CD4-positive, alpha-beta T cell treated with Interleukin-10 for 1 hour (primary cell): Measurements from ENCODE around the gene UBL4B.

Experiments used
- DNase-seq: peaks from one replicate; pipeline ENCODE4 v3.0.0-alpha.2; 2020

The UBL4B gene

DNA sequence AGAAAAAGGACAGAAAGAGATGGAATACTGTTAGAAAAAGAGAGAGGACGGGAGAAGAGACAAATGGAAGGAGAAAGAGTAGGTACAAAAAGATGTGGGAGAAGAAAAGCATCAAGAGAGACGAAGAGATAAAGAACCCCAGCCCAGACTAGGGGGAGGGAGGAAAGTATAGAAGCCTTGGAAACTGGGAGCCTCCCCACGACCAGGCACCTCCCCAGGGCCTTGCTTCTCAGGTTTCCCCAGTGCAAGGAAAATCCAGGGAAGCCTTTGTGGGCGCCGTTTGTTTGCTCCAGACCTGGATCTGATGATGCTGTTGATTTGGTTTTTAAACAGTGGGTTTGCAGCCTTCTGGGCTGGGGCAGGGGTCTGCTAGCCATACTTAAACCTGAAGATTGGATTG lies 26.6 kb upstream of the UBL4B start:
- no peak for DNase-seq

DNA sequence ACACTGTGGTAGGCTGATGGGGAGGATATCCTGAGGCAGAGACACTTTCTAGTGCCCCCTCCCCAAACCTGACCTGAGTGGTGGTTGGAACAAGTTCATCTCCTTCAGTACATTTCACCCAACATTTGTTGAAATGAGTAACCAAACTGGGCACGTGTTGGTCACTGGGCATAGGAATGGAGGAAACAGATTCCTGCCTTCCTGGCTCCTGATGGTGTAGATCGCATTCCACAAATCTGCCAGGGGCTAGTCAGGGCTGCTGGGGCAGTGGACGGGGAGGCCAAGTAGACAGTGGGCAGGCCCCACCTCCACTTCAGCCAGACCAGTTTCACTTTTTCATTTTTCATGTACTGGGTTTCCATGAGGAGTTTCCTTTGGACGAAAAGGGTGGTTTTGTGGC lies 25.3 kb upstream of the UBL4B start:
- DNase-seq: no peak

DNA sequence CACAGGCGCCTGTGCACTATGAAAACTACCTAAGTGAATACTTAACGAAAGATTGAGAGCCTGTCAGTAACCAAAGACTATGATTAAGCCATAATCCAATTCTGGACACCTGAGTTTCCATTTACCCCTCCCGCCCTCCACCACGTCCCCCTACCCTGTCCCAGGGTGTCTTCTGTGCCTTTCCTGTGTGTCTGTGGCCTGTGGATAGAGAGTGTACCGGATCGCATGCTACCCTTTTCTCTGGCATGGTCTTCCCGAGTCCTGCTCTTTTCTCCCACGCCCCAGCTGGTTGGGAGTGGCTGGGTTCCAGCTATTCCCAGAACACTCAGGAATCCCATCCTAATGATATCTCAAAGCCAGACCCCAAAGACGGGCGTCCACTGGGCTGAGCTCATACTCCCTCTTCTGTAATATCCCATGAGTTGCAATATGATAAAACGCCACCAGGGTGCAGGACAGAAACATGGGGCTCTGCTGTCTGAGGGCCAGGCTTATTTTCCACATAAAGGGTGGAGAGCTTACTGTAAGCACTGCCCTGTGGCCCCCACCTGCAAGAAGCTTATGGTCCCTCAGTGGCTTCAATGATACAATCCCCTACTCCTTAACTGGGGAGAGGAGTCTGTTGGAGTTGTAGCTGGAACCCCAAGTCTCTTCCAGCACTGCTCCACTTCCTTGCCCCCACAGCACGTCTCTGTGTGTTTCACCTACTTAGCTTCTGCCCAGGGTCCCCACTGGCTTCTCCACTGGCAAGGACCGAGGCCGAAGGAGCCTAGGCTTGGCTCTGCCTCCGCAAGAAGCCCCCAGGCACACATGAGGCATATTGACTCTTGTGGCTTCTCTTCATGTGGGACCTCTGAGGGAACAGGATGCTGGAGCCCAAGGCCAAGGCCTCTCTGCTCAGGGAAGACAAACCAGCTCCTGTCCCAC lies 24.2 kb upstream of the UBL4B start:
- DNase-seq: peak; percentile 56

DNA sequence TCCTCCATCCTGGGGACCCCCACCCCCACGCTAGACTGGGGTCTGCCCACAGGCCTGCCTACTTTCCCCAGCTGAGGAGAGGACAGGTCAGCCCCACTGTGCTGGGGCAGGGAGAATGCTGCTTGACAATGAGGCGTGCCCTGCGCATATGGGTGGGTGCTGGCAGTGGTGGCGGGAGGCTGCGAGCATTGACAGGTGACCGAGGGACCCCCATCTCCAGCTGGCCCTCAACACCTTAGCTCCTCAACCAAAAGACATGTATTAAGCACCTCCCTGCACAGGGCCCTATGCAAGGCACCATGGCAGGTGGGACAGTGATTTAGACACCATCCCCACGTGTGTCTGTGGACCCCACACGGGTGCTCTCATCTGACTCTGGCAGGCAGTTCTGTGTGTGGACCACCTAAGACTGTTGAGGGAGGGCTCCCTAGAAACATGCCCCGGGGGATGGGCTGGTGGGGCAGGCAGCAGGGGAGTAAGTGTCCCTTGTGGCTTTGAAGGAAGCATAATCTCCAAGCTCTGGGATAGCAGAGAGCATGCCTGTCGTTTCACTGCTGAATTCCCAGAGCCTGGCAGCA lies 23.4 kb upstream of the UBL4B start:
- DNase-seq: no peak

DNA sequence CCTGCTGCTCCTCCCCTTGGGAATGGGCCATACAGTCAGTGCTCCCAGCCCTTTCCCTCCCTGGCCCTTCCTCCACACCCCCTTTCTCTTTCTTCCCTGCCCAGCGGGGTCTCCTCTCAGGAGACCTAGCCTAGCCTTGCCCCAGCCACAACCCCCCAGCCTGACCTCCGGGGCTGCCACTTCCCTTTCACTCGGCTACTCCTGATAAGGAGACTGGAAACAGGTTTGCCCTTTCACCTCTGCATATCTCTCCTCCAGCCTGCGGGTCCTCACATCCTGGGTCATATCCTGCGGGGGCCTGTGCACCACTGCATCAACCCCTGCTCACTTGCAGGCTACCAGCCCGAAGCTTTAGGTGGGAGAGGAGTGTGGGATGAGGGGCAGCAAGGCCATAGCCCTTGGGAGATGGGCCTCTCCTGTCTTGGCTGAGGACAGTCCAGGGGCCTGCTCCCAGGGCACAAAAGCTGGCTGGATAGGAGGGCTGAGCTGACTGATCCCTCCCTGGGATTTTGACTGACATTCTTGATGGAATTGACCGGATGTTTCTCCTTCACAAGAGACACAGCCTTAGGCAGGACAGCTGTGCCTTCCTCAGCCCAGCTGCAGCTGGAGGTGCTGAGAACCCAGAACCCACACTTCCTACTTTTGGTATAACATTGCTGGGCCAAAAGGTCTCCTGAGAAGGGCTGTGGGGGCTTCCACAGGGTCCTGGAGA lies 22.5 kb upstream of the UBL4B start:
- no peak for DNase-seq

GRCh38 chr1:110091381-110091780 lies 20.9 kb upstream of the UBL4B start:
- DNase-seq: no peak

DNA sequence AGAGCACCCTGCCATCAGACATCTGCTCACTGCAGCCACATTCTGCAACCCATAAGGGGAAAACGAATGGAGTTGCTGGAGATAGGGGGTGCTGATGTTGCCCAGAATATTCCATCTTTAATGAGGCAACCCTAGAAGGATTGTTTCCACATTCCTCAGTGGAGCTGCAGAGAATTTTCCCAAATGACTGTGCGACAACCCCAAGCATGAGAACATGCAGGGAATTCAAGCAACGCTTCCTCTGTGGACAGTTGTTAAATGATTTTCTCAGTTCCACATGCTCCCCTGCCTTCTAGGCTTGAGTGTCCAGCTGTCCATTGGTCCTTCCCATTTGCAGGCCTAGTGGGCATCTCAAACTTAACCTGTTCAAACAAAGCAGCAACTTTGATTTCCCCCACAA lies 20.5 kb upstream of the UBL4B start:
- no peak for DNase-seq

DNA sequence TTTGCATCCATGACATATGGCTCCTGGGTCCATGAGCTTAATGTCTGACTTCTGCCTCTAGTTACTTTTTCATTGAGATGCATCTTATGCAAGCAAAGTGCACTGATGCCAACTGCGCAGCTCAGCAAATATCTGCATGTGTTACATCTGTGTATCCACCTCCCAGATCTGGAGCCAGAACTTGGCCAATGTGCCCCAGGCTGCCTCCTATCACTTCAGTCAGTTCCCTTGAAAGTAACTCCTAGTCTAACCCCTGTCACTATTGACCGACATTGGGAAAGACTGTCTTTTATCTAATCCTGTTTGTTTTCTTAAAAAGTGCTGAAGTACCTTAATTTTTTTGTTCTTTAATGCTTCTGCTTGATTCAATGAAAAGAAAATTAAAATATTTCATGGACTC lies 19.3 kb upstream of the UBL4B start:
- no peak for DNase-seq

DNA sequence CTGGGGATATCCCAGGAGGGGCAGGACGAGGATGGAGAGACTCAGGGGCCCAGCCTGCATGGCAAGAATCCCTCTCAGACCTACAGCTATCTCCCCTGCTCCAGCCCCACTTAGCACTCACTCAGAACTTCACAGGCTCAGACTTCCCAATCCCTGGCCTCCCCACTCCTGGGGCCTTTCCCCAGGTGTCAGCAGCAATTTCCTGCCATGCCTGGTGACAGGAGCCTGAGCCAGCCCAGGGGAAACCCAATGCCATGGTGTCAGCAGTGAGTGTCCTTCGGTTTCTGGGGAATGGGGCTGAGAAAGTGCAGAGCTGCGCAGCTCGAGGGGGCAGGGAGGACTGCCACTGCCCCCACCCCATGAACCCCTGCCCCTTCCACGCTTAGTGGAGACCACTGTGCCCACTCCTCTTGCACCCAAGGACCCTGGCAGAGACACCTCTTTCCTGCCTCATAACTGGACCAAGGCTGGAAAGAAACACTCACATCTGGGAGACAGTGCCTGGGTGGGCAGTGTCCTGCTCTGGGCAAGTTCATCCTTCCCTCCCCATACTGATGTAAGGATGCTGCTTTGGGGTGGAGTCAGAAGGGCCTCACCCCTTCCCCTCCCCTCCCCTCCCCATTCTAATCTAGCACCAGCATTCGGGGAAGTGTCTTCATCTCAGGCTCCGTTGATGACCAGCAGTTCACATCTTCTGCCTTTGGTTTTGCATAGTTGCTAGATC lies 17.1 kb upstream of the UBL4B start:
- no peak for DNase-seq

DNA sequence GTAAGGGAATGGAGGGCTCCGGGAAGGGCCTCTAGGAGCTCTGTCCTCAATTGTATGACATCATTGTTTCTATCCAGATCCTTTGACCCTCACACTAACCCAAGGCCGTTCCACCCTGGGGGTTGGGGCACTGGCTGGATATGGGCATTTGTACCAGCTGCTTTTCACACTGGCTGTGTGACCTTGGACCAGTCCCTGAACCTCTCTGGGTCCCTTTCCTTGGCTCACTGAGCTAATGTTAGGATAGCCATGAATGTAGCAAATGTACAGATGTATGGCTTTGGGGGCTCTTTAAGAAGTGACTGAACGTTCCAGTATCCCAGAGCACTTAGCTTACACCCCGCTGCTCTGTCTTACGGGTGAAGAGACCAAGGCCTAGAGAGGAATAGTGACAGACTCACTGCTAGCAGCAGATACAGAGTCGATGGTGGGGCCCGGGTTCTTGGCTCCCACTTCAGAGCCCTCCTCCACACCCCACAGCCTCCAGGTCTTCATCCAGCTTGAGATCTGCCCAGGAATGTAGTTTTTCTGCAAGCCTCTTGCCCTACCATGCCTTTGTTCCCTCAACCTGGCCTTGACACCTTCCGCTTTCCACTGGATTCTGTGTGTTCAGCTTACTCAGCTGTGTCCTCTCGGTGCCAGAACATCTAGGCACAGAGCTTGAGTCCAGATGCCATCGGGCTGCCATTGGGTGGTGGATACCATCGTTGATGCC lies 14.6 kb upstream of the UBL4B start:
- no peak for DNase-seq

GRCh38 chr1:110098222-110099026 lies 13.8 kb upstream of the UBL4B start:
- no peak for DNase-seq

DNA sequence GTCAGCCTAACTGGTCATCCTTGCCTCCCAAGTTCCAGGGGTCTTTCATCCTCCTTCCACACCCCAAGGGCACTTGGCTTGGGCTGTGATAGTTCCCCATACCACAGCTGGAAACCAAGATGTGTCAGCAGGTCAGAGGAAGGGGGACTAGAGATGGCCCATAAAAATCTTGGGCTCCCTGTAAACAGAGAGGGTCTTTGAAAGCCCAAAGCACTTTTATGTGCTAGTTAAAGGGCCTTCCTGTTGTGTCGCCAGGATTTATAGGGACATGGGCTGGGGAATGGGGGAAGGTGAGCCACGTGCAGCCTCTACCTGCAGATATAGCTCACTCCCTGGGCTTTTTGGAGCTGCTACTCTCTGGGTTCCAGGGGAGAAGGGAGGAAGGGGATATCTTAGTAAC lies 11.9 kb upstream of the UBL4B start:
- no peak for DNase-seq

- DNase-seq: no peak
These were observed 10.2 kb upstream of the UBL4B start for GRCh38 chr1:110102081-110102480.

GRCh38 chr1:110106013-110106941 lies 6.0 kb upstream of the UBL4B start:
- DNase-seq: peak; percentile 64

DNA sequence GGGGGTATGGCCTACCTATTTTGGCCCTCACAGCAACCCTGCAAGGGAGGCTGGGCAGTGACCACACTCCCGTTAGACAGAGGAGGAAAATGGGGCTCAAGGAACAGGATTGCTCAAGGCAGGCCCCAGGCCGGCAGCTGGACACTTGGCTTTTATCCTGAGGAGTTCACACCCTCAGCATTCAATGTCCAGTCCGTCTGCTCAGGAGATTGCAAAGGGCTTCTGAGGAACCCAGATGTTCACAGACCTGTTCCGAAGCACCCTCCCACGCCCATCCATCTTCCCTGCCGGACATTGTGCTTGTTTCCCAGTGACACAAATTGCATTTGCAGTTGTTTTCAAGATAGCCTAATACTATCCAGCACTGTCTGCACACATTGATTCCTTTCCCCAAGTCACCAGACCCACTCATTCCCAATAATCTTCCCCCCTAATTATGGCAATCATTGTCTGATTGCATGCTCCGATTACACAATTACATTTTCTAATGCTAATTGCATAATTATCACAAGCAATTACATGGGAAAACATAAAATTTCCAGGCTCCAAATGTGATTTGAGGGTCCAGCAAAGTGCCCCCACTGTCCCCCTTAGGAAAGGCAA lies 4.3 kb upstream of the UBL4B start:
- no peak for DNase-seq

GRCh38 chr1:110111081-110111480 lies 1.2 kb upstream of the UBL4B start:
- DNase-seq: no peak

- DNase-seq: no peak
These were observed 413 bp downstream of the UBL4B start for GRCh38 chr1:110112656-110113055.

DNA sequence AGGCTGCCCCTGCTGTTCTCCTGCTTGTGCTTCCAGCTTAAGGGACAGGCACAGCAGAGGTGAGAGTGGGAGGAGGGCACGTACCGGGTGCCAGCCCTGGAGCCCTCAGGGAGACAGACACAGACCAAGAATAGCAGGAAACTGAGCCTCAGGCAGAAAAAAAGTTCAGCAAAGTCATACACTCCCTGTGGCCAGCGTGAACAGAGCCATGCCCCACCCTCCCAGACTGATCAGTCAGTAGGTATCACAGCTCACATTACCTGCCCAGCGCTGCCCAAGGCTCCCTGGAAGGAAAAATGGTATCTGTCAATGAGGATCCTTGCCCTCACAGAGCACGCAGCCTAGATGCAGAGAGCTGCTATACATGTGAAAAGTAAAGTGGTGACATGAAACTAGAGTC lies 1.3 kb downstream of the UBL4B start:
- no peak for DNase-seq

DNA sequence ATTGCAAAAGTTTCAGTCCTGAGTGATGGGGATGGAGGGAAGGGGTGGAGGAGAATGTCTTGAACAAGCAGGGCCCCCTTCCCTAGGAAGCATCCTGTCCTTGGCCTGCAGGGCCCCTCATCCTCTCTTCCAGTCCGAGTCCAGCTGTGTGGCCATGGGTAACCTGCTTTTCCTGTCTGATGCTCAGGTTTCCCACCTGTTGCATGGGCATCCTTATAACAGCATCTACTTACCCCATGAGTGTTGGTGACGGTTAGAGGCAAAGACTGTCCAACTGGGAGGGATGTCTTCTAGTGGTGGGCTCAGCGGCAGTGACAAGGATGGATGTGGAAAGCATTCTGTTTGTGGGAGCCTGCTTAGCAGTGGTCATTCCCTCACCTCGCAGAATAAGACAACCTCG lies 1.9 kb downstream of the UBL4B start:
- no peak for DNase-seq

- no peak for DNase-seq
These were observed 2.5 kb downstream of the UBL4B start for GRCh38 chr1:110114784-110115183.
